GM04504 (cell line): ENCODE measurements around the gene REM2.

Experiments
- DNase-seq: peaks from one replicate; pipeline ENCODE4 v3.0.0-alpha.2; 2012; ENCODE audit warnings: low read depth

REM2 gene

DNA sequence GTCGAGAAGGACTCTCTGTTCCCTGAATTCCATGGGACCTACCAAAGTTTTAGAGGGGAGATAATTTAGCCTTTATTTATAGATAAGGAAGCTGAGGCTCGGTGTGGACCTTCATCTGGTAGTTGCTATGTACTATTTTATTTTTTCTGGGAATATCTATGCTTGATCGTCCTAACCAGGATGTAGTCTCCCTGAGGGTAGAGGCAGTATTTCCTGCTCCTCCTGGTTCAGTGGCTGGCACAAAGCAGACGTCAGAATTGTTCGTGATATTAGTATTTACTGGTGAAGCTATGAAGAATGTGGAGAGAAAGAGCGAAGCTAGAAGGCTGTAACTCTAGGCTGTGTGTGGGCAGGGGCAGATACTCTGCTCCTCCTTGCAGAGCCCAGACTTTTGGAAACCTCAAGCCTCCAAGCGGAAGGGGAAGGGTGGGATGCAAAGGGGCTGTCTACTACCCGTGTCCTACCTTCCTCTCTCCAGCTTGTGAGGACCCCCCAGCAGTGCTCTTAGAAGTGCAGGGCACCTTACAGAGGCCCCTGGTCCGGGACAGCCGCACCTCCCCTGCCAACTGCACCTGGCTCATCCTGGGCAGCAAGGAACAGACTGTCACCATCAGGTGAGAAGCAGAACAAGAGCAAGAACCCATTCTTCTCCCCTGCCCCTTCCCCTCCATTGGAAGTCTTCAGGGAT lies 10.0 kb upstream of the REM2 start:
- no peak for DNase-seq

DNA sequence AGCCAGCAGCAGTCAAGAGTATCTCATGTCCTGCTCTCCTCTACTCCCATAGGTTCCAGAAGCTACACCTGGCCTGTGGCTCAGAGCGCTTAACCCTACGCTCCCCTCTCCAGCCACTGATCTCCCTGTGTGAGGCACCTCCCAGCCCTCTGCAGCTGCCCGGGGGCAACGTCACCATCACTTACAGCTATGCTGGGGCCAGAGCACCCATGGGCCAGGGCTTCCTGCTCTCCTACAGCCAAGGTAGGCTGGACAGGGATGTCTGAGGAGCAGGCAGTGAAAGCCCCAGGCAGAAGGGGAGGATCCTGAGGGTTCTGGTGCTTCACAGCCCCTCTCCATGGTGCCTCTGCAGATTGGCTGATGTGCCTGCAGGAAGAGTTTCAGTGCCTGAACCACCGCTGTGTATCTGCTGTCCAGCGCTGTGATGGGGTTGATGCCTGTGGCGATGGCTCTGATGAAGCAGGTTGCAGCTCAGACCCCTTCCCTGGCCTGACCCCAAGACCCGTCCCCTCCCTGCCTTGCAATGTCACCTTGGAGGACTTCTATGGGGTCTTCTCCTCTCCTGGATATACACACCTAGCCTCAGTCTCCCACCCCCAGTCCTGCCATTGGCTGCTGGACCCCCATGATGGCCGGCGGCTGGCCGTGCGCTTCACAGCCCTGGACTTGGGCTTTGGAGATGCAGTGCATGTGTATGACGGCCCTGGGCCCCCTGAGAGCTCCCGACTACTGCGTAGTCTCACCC lies 7.8 kb upstream of the REM2 start:
- DNase-seq: no peak

DNA sequence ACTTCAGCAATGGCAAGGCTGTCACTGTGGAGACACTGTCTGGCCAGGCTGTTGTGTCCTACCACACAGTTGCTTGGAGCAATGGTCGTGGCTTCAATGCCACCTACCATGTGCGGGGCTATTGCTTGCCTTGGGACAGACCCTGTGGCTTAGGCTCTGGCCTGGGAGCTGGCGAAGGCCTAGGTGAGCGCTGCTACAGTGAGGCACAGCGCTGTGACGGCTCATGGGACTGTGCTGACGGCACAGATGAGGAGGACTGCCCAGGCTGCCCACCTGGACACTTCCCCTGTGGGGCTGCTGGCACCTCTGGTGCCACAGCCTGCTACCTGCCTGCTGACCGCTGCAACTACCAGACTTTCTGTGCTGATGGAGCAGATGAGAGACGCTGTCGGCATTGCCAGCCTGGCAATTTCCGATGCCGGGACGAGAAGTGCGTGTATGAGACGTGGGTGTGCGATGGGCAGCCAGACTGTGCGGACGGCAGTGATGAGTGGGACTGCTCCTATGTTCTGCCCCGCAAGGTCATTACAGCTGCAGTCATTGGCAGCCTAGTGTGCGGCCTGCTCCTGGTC lies 7.2 kb upstream of the REM2 start:
- no peak for DNase-seq

DNA sequence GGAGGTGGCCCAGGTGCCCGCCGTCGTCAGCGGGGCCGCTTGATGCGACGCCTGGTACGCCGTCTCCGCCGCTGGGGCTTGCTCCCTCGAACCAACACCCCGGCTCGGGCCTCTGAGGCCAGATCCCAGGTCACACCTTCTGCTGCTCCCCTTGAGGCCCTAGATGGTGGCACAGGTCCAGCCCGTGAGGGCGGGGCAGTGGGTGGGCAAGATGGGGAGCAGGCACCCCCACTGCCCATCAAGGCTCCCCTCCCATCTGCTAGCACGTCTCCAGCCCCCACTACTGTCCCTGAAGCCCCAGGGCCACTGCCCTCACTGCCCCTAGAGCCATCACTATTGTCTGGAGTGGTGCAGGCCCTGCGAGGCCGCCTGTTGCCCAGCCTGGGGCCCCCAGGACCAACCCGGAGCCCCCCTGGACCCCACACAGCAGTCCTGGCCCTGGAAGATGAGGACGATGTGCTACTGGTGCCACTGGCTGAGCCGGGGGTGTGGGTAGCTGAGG lies 6.0 kb upstream of the REM2 start:
- DNase-seq: no peak

DNA sequence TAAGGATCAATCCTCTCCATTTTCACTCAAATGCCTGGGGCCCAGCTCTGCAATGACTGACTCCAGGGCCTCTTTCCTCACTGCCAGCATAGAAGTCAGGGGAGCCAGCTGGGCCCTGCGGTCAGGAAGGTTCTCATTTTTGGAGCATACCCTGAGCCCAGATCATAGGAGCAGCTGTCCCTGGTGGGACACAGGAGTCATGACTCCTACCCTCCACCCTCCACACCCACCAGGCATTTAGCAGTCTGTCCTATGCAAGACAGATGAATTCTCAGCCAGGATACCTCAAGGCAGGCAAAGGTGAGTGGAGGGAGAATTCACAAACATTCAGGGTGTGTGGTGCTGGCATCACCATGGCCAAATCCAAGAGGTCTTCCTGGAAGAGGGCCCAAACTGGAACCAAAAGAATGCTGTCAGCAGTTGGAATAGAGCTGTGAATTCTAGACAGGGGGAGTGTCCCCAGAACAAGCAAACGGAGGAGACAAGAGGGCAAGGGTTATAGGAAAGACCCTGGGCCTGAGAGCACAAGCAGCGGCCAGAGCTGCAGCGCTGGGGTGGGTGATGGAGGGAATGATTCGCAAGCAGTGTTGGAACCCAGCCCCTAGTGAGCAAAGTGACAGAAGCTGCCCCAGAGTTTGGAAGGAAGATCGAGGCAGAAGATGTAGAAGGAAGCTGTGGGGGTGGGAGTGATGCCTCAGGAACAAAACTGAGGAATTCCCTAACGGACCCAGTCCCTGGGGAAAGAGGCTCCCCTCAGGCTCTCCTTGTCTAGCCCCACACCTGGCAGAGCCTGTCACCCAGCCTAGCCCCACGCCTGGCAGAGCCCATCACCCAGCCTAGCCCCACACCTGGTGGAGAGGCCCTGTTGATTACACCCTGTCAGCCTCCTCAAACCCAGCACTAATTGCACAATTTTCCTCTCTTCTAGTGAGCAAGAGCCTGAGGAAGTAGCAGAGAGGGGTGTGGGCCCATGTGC lies 4.5 kb upstream of the REM2 start:
- no peak for DNase-seq

DNA sequence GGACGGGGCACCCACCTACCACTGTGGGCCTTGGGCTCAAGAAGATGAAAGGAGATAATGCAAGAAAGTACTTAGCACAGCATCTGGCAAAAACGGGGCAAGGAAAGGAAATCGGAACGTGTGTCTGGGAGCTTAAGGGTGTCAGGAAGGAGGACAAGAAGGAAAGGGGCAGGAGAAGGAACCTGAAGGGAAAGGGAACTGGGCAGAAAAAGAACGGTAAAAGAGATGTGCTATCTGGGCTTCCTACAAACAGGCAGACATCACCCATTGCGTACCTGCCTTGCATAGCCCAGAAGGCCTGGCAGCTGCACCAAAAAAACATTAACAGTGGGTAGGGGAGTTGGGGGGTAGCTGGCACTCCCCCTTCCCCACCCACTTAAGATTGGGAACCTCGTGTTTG lies 958 bp upstream of the REM2 start:
- DNase-seq: no peak

DNA sequence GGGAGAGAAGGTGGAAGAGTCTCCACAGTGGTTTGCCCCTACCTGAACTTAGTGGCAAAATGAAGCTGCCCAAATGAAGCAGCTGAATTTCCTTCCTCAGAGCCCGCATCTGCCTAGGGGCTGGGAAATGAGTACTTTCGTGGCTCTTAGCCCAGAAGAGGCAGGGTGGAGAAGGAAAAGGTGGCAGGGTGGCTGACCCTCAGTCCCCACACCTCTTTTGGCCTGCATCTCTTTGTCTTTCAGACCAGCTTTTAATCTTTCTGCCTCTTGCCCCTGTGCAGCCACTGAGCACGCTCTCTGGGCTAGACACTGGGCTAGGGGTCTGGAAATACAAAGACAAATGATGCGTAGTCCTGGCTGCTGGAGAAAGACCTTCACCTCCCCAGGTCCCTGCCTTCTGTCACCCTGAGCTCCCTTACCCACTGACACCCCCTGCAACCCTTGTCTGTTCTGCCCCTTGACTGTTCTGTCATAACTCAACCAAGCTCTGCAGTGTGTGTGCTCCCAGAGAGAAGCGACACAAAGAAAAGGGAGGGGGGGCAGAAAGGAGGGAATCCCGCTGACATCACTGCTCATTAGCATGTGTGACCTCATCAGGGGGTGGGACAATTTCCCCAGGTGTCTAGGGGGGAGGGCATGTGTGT lies 371 bp upstream of the REM2 start:
- peak; percentile 10 for DNase-seq

DNA sequence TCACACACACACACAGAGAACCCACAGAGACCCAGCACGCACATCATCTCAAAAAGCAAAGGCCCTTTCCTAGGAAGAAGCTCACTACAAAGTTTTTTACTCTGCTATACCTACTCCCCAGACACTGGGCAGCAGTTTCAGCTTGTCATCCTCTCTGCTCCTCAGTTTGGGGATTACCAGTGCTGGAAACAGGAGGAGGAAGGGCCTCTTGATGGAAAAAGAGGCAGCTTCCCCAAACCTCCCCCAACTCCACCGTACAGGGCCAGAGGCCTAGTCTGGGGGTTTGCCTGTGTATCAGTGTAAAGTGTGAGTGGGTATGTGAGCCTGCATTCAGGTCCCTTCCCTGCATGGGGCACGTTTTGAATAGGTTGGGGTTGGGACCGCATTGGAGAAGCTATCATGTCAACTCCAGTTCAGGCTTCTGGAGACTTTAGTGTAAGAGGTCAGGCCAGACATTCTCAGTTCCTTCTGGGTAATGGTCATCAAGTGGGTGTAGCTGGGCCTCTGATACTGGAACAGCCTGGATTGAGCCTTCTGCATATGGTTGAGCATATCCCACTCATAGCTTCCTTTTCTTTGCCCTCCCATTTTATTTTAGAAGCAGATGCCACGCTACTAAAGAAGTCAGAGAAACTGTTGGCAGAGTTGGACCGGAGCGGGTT lies 1.2 kb downstream of the REM2 start:
- no peak for DNase-seq

DNA sequence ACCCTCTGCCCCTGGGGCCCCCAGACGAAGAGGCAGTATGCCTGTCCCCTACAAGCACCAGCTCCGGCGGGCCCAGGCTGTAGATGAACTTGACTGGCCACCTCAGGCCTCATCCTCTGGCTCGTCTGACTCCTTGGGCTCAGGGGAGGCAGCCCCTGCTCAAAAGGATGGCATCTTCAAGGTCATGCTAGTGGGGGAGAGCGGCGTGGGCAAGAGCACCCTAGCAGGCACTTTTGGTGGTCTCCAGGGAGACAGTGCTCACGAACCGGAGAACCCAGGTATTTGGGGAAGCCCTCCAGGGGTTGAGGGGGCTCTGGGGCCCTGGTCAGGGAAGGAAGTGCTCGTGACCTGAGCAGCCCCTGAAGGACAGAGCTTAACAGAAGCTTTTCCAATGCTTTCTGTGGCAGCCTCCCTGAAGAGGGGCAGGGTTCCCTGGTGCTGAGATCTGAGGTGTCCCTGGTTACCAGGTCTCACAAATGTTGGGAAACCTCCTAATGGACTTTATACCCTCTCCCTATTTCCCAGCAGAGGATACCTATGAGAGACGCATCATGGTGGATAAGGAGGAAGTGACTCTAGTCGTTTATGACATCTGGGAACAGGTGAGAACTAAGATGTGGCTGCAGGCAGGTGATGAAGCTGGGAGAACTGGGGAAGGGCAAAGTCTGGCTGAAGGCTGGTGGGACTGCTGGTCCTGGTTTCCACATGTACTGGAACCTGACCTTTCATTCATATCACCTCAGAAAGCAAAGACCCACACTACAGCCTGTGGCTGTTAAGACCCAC lies 1.9 kb downstream of the REM2 start:
- DNase-seq: no peak

DNA sequence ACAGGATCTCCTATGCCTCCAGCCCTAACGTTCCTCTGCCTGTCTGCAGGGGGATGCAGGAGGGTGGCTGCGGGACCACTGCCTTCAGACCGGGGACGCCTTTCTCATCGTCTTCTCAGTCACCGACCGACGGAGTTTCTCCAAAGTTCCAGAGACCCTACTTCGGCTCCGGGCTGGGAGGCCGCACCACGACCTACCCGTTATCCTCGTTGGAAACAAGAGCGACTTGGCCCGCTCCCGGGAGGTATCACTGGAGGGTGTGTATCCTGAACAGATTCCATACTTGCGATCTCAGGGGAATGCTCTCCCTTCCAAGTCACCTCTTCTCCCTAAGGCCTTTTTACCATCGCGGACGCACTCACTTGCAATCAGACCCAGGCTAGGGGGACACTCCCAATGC lies 3.0 kb downstream of the REM2 start:
- DNase-seq: no peak

DNA sequence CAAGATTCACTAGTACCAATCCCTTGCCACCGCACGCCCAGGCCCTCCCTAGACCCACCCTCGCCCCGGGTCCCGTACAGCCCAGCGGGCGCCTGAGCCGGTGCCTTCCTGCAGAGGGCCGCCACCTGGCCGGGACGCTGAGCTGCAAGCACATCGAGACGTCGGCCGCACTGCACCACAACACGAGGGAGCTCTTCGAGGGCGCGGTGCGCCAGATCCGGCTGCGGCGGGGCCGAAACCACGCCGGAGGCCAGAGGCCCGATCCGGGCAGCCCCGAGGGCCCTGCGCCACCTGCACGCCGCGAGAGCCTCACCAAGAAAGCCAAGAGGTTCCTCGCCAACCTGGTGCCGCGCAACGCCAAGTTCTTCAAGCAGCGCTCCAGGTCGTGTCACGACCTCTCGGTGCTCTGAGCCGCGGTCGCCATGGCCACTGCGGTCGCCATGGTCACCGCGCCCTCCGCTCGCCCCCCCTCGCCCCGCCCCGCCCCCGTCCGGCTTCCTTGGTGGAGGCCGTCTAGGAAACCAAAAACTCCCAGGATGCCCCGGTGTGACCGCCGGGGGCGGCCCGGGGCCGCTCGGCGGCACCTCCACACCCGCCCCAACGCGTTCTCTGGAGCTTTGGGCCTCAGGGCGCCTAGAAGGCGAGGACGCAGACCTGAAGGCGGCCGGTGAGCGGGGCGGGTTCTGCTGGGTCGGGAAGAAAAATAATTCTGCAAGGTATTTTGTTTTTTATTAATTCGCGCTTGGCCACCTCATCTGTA lies 3.7 kb downstream of the REM2 start:
- peak; percentile 28 for DNase-seq

DNA sequence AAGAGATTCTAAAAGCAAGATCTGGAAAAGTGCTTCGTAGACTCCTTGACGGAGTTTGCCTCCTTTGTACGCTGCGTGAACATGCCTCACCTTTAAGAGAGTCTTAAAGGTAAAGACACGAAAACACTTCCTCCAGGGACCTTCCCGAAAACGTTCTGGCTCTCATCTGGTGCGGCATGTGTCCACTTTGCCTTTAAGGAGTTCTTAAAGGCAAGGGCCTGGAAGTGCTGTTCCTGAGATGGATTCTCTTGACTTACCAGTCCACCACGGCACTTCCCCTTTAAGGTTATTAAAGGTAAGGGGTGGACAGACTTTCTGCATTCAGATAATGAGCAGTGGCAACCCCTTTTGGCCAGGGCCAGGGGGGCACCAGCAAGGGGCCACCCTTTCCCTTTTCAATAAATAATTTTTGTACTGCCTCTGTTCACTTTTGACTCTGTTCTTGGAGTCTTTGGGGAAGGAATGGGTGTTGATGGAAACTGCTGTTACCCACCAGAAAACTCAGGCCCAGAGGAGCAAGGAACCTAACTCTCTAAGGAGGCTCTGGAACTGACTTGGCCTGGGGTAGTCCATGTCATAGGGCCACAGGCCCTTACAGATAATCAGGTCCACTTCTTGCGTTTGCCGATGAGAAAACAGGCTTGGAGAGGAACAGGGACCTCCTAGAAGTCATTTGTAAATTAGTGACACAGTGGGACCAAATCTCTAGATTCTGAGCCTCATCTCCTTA lies 4.4 kb downstream of the REM2 start:
- peak; percentile 32 for DNase-seq

DNA sequence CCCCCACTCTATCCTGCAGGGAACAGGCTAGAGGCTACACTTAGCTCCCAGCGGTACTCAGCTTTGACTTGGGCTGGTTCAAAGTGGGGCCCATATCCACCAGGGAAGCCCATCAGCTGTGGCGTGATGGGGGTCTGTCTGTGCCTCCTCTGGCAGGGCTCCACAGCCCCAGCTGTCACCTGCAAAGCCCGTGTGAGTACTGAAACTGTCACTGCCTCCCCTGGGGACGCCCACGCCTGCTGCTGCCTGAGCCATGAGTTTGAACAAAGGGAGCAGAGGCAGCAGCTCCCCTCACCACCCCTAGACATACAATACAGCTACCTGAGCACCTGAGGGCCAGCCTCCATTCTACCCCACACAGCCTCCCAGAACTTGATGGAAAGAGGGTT lies 5.0 kb downstream of the REM2 start:
- DNase-seq: no peak

DNA sequence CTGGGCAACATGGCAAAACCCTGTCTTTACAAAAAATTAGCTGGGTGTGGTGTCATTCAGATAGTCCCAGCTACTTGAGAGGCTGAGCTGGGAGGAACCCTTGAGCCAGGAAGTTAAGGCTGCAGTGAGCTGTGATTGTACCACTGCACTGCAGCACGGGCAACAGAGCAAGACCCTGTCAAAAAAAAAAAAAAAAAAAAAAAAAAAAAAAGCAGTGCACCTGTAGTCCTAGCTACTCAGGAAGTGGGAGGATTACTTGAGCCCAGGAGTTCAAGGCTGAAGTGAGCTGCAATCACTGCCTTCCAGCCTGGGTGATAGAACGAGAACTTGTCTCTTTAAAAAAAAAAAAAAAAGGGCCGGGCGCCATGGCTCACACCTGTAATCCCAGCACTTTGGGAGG lies 5.6 kb downstream of the REM2 start:
- no peak for DNase-seq

DNA sequence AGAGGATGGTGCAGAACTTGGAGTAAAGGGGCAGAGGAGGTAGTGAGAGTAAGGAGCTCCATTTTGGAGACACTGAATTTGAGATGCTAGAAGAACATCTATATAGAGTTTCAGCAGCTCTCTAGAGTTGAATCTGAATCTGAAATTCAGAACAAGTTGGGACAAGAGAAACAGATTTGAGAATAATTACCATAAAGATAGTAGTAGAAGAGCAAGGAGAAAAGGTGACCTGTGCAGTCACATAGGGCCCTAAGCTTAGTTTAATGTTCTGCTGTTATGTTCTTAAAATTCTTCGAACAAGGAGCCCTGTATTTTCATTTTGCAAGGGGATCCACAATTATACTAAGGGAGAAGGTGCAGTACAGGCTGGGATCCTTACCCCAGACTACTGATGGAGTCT lies 7.4 kb downstream of the REM2 start:
- DNase-seq: no peak

DNA sequence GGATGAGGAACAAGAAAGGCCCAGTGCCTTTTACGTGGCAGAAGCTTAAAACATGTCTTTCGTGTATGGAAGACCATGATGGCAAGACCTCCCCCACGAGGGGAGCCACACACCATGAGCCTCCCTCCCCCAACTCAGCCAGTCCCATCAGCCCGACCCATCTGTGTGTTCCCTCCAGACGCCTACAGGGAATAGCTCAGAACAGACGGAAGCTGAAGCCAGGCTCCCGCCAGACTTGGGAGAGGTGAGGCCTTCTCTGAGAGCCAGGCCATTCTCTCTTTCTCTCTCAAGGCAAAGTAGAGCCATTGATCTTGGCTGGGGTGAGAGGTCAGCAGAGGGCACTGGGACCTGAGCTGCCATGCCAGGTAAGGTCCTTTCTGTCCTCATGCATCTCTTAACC lies 9.5 kb downstream of the REM2 start:
- no peak for DNase-seq

DNA sequence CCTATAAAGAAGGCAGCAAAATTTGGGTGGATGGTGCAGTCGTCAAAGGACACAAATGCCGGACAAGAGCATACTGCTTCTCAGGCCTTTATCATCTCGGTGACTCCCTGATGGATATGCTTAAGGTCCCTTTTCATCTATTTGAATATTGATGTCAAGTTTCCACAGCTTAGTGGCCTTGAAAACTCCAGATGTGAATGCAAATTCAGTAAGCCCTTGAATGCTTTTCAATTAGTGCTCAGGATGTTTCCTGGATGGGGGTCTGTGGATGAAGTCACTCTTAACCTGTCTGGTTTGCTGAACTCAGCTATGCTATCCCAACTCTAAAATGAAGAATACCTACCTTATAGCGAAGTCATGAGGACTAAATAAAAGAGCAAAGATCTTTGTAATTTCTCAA lies 10.7 kb downstream of the REM2 start:
- no peak for DNase-seq

DNA sequence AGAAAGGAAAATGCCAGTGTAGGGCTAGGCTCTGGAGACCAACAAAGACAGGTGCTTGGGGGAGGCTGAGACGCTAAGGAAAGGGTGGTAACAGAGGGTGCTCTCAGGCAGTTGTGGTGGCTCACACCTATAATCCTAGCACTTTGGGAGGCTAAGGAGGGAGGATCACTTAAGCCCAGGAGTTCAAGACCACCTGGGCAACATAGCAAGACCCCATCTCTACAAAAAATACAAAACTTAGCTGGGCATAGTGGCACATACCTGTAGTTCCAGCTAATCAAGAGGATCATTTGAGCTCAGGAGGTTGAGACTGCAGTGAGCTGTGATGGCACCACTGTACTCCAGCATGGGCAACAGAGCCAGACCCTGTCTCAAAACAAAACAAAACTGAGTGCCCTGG lies 12.4 kb downstream of the REM2 start:
- DNase-seq: no peak

DNA sequence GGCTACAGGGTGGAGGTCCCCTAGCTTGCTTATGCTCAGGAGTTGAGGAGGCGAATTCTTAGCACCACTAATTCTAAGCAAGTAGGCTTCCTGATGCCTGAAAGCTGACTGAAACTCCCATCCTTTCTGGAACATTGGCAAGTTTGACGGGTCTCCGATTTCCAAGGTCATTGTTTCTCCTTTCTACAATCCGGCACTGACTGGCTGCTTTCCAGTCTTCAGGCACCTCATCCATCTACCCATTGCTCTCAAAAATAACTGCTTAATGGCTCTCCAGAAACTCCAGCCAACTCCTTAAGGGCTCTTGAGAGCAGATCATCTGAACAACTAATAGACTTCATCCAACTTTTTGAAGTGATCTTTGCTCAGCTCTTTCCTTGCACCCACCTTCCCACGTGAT lies 13.3 kb downstream of the REM2 start:
- DNase-seq: no peak
